HepG2 (cell line): ENCODE results near the gene SAMD8. TPM values are rescaled to one million over a fixed set of nuclear protein-coding genes. Genes with fewer than 3 reads are reported as not detected.

Source experiments
- ATAC-seq: fragments of 200-7000 bp; cut with Tn5 transposase; 3 replicates; pipeline ENCODE4 v1.9.1; 2020; ENCODE audit warnings: mild to moderate bottlenecking, moderate library complexity
- BruUV-seq: library from RNA; stranded (reverse); fragments of 400-500 nt; replicated peaks from 2 replicates; lab custom pipeline; 2021; lab: Mats Ljungman, UMichigan
- CTCF ChIA-PET: fragments of 300-600 bp; formaldehyde crosslinking; extraction: SDS; loops from one replicate; lab custom pipeline; 2021; ENCODE audit warnings: low total read pairs, inconsistent platforms, low intra/inter-chr PET ratio; lab: Yijun Ruan, JAX
- POLR2A ChIA-PET: fragments of 350-600 bp; sonication (Branson Sonifier 250); formaldehyde crosslinking; loops from one replicate; lab custom pipeline; 2020; ENCODE audit warnings: antibody characterized with exemption, inconsistent platforms; lab: Yijun Ruan, JAX
- DNase-seq: peaks from one replicate; pipeline ENCODE4 v3.0.0-alpha.2; 2015; ENCODE audit warnings: low spot score
- FAIRE-seq: peaks from 3 replicates; lab custom pipeline; 2011; peaks lifted over from hg19 to GRCh38; lab: Jason Lieb, UNC
- H2AFZ ChIP-seq: one replicate; pipeline ENCODE4 v1.6.1; 2011; ENCODE audit warnings: low read length, inconsistent platforms
- H3K27ac ChIP-seq: fragments of 300-600 bp; 3 replicates; pipeline ENCODE4 v1.8.0; 2011; ENCODE audit warnings: mixed run types, mild to moderate bottlenecking, mixed read lengths, low read length, inconsistent platforms; ENCODE audit not compliant: insufficient read depth; ENCODE audit errors: extremely low read length
- H3K27me3 ChIP-seq, 2 experiments: fragments of 200-600 bp in 1 of 2; 2 replicates in 1 of 2; 3 replicates in 1 of 2; pipeline versions ENCODE4 v1.6.0 to v1.8.0; 2011; ENCODE audit warnings: low read length in 2 of 2, mild to moderate bottlenecking in 2 of 2, moderate library complexity in 2 of 2, inconsistent platforms in 1 of 2; ENCODE audit not compliant: insufficient read depth in 2 of 2, control insufficient read depth in 1 of 2
- H3K36me3 ChIP-seq, 2 experiments: fragments of 200-600 bp in 1 of 2; replicated peaks in 1 of 2; 2 replicates in 1 of 2; 3 replicates in 1 of 2; pipeline versions ENCODE4 v1.5.1 to v1.8.0; 2011; ENCODE audit warnings: low read length in 2 of 2, inconsistent platforms in 1 of 2; ENCODE audit not compliant: insufficient read depth in 2 of 2, control insufficient read depth in 1 of 2
- H3K4me1 ChIP-seq: 2 replicates; pipeline ENCODE4 v1.5.1; 2012; ENCODE audit warnings: low read length, inconsistent platforms; ENCODE audit not compliant: insufficient read depth
- H3K4me2 ChIP-seq: 2 replicates; pipeline ENCODE4 v1.6.0; 2011; ENCODE audit warnings: low read depth, low read length, inconsistent platforms
- H3K4me3 ChIP-seq, 3 experiments: fragments of 200-600 bp in 1 of 3; sonication (generic), shearing (Covaris generic) in 1 of 3; replicated peaks in 1 of 3; 2 replicates each; pipeline ENCODE4 v1.5.1; 2011 to 2016; ENCODE audit warnings: low read length in 3 of 3, inconsistent platforms in 2 of 3, low read depth in 2 of 3, mild to moderate bottlenecking in 2 of 3, control low read depth in 1 of 3, mixed read lengths in 1 of 3; ENCODE audit not compliant: insufficient read depth in 1 of 3
- H3K79me2 ChIP-seq: one replicate; pipeline ENCODE4 v1.6.1; 2011; ENCODE audit warnings: low read length, inconsistent platforms; ENCODE audit not compliant: insufficient read depth
- H3K9ac ChIP-seq: 2 replicates; pipeline ENCODE4 v1.6.0; 2011; ENCODE audit warnings: mild to moderate bottlenecking, low read depth, low read length, inconsistent platforms; ENCODE audit not compliant: insufficient read depth
- H3K9me3 ChIP-seq: 2 replicates; pipeline ENCODE4 v1.5.1; 2012; ENCODE audit warnings: mild to moderate bottlenecking, low read length
- H4K20me1 ChIP-seq: 2 replicates; pipeline ENCODE4 v1.6.0; 2011; ENCODE audit warnings: inconsistent platforms, mild to moderate bottlenecking, low read length, moderate library complexity; ENCODE audit not compliant: insufficient read depth
- CERS6 ChIP-seq: sonication (generic); formaldehyde crosslinking; IDR thresholded peaks from 2 replicates; pipeline ENCODE4 v1.5.0; 2020; ENCODE audit warnings: missing genetic modification reagents
- HDAC6 ChIP-seq: fragments of 200-600 bp; sonication (generic); IDR thresholded peaks from 2 replicates; pipeline ENCODE4 v1.7.0; 2017; ENCODE audit warnings: mild to moderate bottlenecking, antibody characterized with exemption, low read length, low read depth
- KDM6A ChIP-seq: IDR thresholded peaks from 2 replicates; pipeline ENCODE4 v1.6.1; 2016; ENCODE audit warnings: low read depth
- RFX3 ChIP-seq: IDR thresholded peaks from 2 replicates; pipeline ENCODE4 v1.6.1; 2016; ENCODE audit warnings: missing biosample characterization, missing genetic modification reagents
- SRF ChIP-seq: IDR thresholded peaks from 2 replicates; pipeline ENCODE4 v1.6.1; 2011; ENCODE audit warnings: mild to moderate bottlenecking, low read depth, low read length, moderate library complexity
- SRSF1 ChIP-seq: fragments of 200-400 bp; formaldehyde crosslinking; optimal IDR thresholded peaks from 2 replicates; pipeline ENCODE3; 2017; ENCODE audit warnings: mild to moderate bottlenecking, low read depth, low read length, moderate library complexity
- TBL1XR1 ChIP-seq: fragments of 150-350 bp; IDR thresholded peaks from 2 replicates; pipeline ENCODE4 v1.6.1; 2014; ENCODE audit warnings: borderline replicate concordance, low read length; ENCODE audit not compliant: partially characterized antibody
- TIGD3 ChIP-seq: sonication (generic); formaldehyde crosslinking; IDR thresholded peaks from 2 replicates; pipeline ENCODE4 v1.5.1; 2020; ENCODE audit warnings: mild to moderate bottlenecking, missing genetic modification reagents, borderline replicate concordance
- ZBTB34 ChIP-seq: sonication (generic); formaldehyde crosslinking; IDR thresholded peaks from 2 replicates; pipeline ENCODE4 v1.8.0; 2022; ENCODE audit warnings: mild to moderate bottlenecking, missing genetic modification reagents
- ZKSCAN5 ChIP-seq: sonication (generic); formaldehyde crosslinking; IDR thresholded peaks from 2 replicates; pipeline ENCODE4 v1.5.1; 2020; ENCODE audit warnings: mild to moderate bottlenecking, missing genetic modification reagents
- ZNF121 ChIP-seq: sonication (generic); formaldehyde crosslinking; IDR thresholded peaks from 2 replicates; pipeline ENCODE4 v1.5.0; 2020; ENCODE audit warnings: mild to moderate bottlenecking, missing genetic modification reagents
- ZNF331 ChIP-seq: sonication (generic); formaldehyde crosslinking; IDR thresholded peaks from 2 replicates; pipeline ENCODE4 v1.4.0; 2020; ENCODE audit warnings: missing genetic modification reagents
- ZNF549 ChIP-seq: sonication (generic); formaldehyde crosslinking; IDR thresholded peaks from 2 replicates; pipeline ENCODE4 v1.5.0; 2020; ENCODE audit warnings: missing genetic modification reagents
- ZNF710 ChIP-seq: sonication (generic); formaldehyde crosslinking; IDR thresholded peaks from 2 replicates; pipeline ENCODE4 v1.5.0; 2020; ENCODE audit warnings: mild to moderate bottlenecking, missing genetic modification reagents, borderline replicate concordance
- WGBS: methylation state at CpG from one replicate; pipeline ENCODE4 v1.1.6; 2017; ENCODE audit warnings: low lambda C conversion rate; 5-methylcytosine and 5-hydroxymethylcytosine counted together
- in situ Hi-C: cut with HindIII; loops from 2 replicates; pipeline ENCODE4 v1.10.0; 2017; ENCODE audit warnings: low pct_unique_long_range_greater_than_20kb; ENCODE audit not compliant: extremely low pct_ligation_motif_present
- intact Hi-C: fragments of 100-400 bp; cut with micrococcal nuclease; formaldehyde crosslinking; loops from one replicate; pipeline ENCODE4 v1.10.0; 2022; ENCODE audit not compliant: unreplicated experiment
- polyA plus RNA-seq, 8 experiments: library from polyadenylated mRNA; depleted of rRNA in 3 of 8; stranded (reverse) in 7 of 8; unstranded in 1 of 8; fragments of >200 nt; fragmentation: Illumina TruSeq in 4 of 8; extraction: Trizol in 4 of 8; gene quantifications; 2 replicates each; pipeline versions ENCODE4 v1.2.1 to v1.2.3, GENCODE V29; 2011 to 2016; ENCODE audit warnings: low read depth in 4 of 8, missing spikeins in 1 of 8, mixed read lengths in 1 of 8; ENCODE audit not compliant: insufficient read depth in 1 of 8
- total RNA-seq, 5 experiments: library from RNA; depleted of rRNA; stranded (reverse); fragments of >200 nt; fragmentation: Illumina TruSeq; extraction: Trizol; gene quantifications; 2 replicates each; pipeline ENCODE4 v1.2.3, GENCODE V29; 2016; ENCODE audit warnings: low read depth in 1 of 5

Gene SAMD8
- total and polyA plus RNA-seq, 2 of the 13 experiments (the other 11 are each of a cell fraction or from before 2014, with no cell fraction given): 10.4 to 13.2 TPM

GRCh38 chr10:75122505-75122904 is 11.0 kb downstream of the SAMD8 start:
- Histone ChIP-seq H3K36me3 (no peaks in the 10 kb centered on the region), H4K20me1 (peaks cover 5% of the 10 kb centered on the region; the same call in 1 of the 2 replicates), H3K9ac (no peak overlapping the region), H3K27me3 (no peaks in the 10 kb centered on the region), H3K79me2 (peaks cover 45% of the 10 kb centered on the region), H3K9me3 (no peaks in the 10 kb centered on the region), H3K4me3 (no peak overlapping the region), H2AFZ (no peak overlapping the region), H3K4me2 (no peak overlapping the region)
- DNase-seq (no peak), ATAC-seq (no peak)
- intact Hi-C loops: no loop called here
- CTCF ChIA-PET: no interaction called here
- BruUV-seq: no TSS peak
- in situ Hi-C loops: no loop called here
- 96% methylated on average over 4 of the region's 4 CpGs for WGBS
- TF ChIP-seq ZNF549 (no peak), TBL1XR1 (no peak), ZNF121 (CRISPR knock-in tag) (peak; percentile 64), SRSF1 (no peak), SRF (no peak), ZKSCAN5 (no peak), CERS6 (CRISPR knock-in tag) (no peak), HDAC6 (no peak)
- TF ChIP-seq, all 625 proteins: peak for 1
- FAIRE-seq: no peak
- H3K27ac ChIP-seq: no peak overlapping the region
- H3K4me1 ChIP-seq: peaks cover 21% of the 10 kb centered on the region
- POLR2A ChIA-PET: no interaction called here

- 100% methylated on average over 4 of the region's 4 CpGs for WGBS
- H2AFZ ChIP-seq: no peak overlapping the region
- H3K36me3 ChIP-seq: no peaks in the 10 kb centered on the region
- CTCF ChIA-PET: no interaction called here
- no peaks in the 10 kb centered on the region for H3K9me3 ChIP-seq
- intact Hi-C loops: no loop called here
- peaks cover 45% of the 10 kb centered on the region for H3K79me2 ChIP-seq
- no peak for DNase-seq
- no peak for ATAC-seq
- H3K27ac ChIP-seq: no peak overlapping the region
- in situ Hi-C loops: no loop called here
- H3K4me3 ChIP-seq: no peak overlapping the region
- peaks cover 5% of the 10 kb centered on the region; the same call in 1 of the 2 replicates for H4K20me1 ChIP-seq
- H3K4me2 ChIP-seq: no peak overlapping the region
- H3K4me1 ChIP-seq: peaks cover 27% of the 10 kb centered on the region
- no TSS peak for BruUV-seq
- POLR2A ChIA-PET: no interaction called here
- H3K27me3 ChIP-seq: no peaks in the 10 kb centered on the region
- FAIRE-seq: no peak
- H3K9ac ChIP-seq: no peak overlapping the region
- TF ChIP-seq ZBTB34 (CRISPR knock-in tag) (no peak), ZNF331 (no peak), KDM6A (no peak), RFX3 (CRISPR knock-in tag) (no peak), TIGD3 (CRISPR knock-in tag) (no peak), ZNF710 (CRISPR knock-in tag) (no peak)
Observed at GRCh38 chr10:75123088-75123682, 11.7 kb downstream of the SAMD8 start.
